ENCODE results near the gene ICAM2.

Gene ICAM2

DNA sequence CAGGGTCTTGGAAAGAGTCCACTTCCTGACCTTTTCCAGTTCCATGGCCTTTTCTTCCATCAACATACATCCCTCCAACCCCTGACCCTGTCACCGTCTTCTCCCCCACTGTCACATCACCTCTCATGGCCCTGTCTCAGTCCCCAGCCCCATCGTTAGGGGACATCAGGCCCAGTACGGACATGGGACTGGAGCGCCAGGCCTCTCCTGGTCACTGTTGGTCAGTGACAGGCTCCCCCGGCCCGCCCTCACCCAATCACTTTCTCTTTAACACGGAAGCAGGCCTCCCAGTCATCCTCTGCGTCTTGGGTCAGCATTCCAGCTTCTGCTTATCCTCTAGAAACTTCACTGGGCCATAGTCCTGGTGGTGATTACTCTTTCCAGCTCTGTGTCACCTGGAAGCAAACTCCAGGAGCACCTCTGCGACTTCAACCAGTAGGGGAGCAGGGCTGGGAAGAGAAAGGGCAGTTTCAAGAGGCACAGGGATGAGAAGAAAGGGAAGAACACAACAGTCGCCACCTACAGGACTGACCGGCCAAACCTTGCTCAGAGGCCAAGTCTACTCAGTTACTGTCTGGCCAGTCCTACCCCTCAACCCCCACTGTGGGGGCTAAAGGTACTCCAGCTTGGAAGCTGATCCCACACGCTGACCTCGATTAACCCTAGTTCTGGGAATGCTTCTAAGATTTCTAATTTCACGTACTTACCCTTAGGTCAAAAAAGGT, 15.9 kb upstream of the ICAM2 start (continued):
- TF ChIP-seq ZNF8 (CRISPR knock-in tag; IDR thresholded peaks at IDR 0.05) (no peak), RARB (CRISPR knock-in tag; IDR thresholded peaks at IDR 0.05) (no peak), ISL1 (CRISPR knock-in tag; IDR thresholded peaks at IDR 0.05) (no peak), ARNTL (CRISPR knock-in tag; IDR thresholded peaks at IDR 0.05; ENCODE audit: borderline replicate concordance, low read depth) (no peak), TCF4 (CRISPR knock-in tag; IDR thresholded peaks at IDR 0.05; ENCODE audit: borderline replicate concordance) (no peak), TOX (CRISPR knock-in tag; IDR thresholded peaks at IDR 0.05; ENCODE audit: borderline replicate concordance) (no peak), GLIS3 (CRISPR knock-in tag; IDR thresholded peaks at IDR 0.05) (no peak)
- TF ChIP-seq, protein P1, sequence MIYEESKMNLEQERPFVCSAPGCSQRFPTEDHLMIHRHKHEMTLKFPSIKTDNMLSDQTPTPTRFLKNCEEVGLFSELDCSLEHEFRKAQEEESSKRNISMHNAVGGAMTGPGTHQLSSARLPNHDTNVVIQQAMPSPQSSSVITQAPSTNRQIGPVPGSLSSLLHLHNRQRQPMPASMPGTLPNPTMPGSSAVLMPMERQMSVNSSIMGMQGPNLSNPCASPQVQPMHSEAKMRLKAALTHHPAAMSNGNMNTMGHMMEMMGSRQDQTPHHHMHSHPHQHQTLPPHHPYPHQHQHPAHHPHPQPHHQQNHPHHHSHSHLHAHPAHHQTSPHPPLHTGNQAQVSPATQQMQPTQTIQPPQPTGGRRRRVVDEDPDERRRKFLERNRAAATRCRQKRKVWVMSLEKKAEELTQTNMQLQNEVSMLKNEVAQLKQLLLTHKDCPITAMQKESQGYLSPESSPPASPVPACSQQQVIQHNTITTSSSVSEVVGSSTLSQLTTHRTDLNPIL (CRISPR knock-in tag; IDR thresholded peaks at IDR 0.05; ENCODE audit: low read depth), result no peak
- TF ChIP-seq, protein P2, sequence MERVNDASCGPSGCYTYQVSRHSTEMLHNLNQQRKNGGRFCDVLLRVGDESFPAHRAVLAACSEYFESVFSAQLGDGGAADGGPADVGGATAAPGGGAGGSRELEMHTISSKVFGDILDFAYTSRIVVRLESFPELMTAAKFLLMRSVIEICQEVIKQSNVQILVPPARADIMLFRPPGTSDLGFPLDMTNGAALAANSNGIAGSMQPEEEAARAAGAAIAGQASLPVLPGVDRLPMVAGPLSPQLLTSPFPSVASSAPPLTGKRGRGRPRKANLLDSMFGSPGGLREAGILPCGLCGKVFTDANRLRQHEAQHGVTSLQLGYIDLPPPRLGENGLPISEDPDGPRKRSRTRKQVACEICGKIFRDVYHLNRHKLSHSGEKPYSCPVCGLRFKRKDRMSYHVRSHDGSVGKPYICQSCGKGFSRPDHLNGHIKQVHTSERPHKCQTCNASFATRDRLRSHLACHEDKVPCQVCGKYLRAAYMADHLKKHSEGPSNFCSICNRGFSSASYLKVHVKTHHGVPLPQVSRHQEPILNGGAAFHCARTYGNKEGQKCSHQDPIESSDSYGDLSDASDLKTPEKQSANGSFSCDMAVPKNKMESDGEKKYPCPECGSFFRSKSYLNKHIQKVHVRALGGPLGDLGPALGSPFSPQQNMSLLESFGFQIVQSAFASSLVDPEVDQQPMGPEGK (CRISPR knock-in tag; IDR thresholded peaks at IDR 0.05; ENCODE audit: borderline replicate concordance), result no peak

DNA sequence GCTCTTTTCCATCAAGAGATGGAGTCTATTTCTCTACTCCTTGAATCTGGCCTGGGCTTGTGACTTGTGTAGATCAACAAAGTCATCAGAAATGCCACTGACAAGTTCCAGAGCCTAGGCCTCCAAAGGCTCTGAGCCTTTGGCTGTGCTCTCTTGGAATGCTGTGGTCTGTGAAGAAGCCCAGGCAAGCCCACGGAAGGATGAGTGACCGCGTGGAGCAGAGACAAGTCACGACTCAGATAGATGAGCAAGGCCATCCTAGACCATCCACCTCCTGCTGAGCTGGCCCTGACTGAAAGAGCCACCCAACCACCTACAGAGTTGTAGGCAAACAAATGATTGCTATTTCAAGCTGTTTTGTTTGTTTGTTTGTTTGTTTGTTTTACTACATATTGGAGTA, 11.6 kb upstream of the ICAM2 start:
- no peak for TF ChIP-seq ARNTL (CRISPR knock-in tag; IDR thresholded peaks at IDR 0.05; ENCODE audit: borderline replicate concordance, low read depth)
- no peak for ATAC-seq

DNA sequence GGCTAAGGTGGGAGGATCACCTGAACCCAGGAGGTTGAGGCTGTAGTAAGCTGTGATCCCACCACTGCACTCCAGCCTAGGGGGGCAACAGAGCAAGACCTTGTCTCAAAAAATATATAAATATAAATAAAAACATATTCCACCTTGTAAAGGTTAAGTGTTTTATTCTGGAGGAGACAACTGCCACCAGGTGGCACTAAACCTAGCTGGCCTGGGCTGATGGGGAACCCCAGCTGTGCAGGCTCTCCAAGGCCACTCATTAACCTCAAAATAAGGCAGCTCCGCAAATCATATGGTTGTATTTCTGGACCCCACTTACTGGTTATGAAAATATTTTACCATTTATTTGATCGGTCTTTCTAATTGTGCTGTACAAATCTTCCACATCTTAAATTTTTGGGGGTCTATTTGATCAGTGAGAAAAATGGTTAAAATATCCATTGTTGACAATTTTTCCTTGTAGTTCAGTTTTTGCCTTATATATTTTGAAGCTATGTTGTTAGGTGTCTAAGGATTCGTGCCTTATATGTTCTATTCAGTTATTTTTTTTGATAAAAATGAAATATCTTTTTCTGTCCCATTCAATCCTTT, 8.5 kb upstream of the ICAM2 start:
- TF ChIP-seq ARNTL (CRISPR knock-in tag; IDR thresholded peaks at IDR 0.05; ENCODE audit: borderline replicate concordance, low read depth), result no peak
- no peak for TF ChIP-seq CSDC2 (CRISPR knock-in tag; IDR thresholded peaks at IDR 0.05)
- TF ChIP-seq, protein P1 (CRISPR knock-in tag; IDR thresholded peaks at IDR 0.05; ENCODE audit: low read depth), result no peak
- TF ChIP-seq RARB (CRISPR knock-in tag; IDR thresholded peaks at IDR 0.05), result no peak
- TF ChIP-seq, protein P3, sequence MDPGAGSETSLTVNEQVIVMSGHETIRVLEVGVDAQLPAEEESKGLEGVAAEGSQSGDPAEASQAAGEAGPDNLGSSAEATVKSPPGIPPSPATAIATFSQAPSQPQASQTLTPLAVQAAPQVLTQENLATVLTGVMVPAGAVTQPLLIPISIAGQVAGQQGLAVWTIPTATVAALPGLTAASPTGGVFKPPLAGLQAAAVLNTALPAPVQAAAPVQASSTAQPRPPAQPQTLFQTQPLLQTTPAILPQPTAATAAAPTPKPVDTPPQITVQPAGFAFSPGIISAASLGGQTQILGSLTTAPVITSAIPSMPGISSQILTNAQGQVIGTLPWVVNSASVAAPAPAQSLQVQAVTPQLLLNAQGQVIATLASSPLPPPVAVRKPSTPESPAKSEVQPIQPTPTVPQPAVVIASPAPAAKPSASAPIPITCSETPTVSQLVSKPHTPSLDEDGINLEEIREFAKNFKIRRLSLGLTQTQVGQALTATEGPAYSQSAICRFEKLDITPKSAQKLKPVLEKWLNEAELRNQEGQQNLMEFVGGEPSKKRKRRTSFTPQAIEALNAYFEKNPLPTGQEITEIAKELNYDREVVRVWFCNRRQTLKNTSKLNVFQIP (CRISPR knock-in tag; IDR thresholded peaks at IDR 0.05; ENCODE audit: borderline replicate concordance, low read depth), result no peak
- no peak for TF ChIP-seq ZNF565 (CRISPR knock-in tag; conservative IDR thresholded peaks at IDR 0.05; ENCODE audit: low read depth)
- no peak for TF ChIP-seq ZFP3 (CRISPR knock-in tag; IDR thresholded peaks at IDR 0.05)
- TF ChIP-seq TCF4 (CRISPR knock-in tag; IDR thresholded peaks at IDR 0.05; ENCODE audit: borderline replicate concordance), result no peak
- TF ChIP-seq, protein P4, sequence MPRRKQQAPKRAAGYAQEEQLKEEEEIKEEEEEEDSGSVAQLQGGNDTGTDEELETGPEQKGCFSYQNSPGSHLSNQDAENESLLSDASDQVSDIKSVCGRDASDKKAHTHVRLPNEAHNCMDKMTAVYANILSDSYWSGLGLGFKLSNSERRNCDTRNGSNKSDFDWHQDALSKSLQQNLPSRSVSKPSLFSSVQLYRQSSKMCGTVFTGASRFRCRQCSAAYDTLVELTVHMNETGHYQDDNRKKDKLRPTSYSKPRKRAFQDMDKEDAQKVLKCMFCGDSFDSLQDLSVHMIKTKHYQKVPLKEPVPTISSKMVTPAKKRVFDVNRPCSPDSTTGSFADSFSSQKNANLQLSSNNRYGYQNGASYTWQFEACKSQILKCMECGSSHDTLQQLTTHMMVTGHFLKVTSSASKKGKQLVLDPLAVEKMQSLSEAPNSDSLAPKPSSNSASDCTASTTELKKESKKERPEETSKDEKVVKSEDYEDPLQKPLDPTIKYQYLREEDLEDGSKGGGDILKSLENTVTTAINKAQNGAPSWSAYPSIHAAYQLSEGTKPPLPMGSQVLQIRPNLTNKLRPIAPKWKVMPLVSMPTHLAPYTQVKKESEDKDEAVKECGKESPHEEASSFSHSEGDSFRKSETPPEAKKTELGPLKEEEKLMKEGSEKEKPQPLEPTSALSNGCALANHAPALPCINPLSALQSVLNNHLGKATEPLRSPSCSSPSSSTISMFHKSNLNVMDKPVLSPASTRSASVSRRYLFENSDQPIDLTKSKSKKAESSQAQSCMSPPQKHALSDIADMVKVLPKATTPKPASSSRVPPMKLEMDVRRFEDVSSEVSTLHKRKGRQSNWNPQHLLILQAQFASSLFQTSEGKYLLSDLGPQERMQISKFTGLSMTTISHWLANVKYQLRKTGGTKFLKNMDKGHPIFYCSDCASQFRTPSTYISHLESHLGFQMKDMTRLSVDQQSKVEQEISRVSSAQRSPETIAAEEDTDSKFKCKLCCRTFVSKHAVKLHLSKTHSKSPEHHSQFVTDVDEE (CRISPR knock-in tag; IDR thresholded peaks at IDR 0.05), result no peak
- TF ChIP-seq BACH2 (CRISPR knock-in tag; IDR thresholded peaks at IDR 0.05; ENCODE audit: borderline replicate concordance), result no peak
- no peak for TF ChIP-seq OSR1 (CRISPR knock-in tag; IDR thresholded peaks at IDR 0.05)
- no peak for TF ChIP-seq GLIS3 (CRISPR knock-in tag; IDR thresholded peaks at IDR 0.05)
- TF ChIP-seq ZC3H10 (CRISPR knock-in tag; IDR thresholded peaks at IDR 0.05), result no peak
- TF ChIP-seq ZFP30 (CRISPR knock-in tag; IDR thresholded peaks at IDR 0.05), result no peak
- TF ChIP-seq ZNF8 (CRISPR knock-in tag; IDR thresholded peaks at IDR 0.05), result no peak
- TF ChIP-seq, protein P2 (CRISPR knock-in tag; IDR thresholded peaks at IDR 0.05; ENCODE audit: borderline replicate concordance), result no peak
- no peak for TF ChIP-seq PPARA (CRISPR knock-in tag; IDR thresholded peaks at IDR 0.05; ENCODE audit: borderline replicate concordance)
- TF ChIP-seq ISL1 (CRISPR knock-in tag; IDR thresholded peaks at IDR 0.05), result no peak
- ATAC-seq, result peak; percentile 85

Data from SK-N-SH treated with all-trans-retinoic acid at 6 μM for 48 hours (cell line).